Adipose tissue (tissue), 3 donors: ENCODE results near the gene LRRC41. TPM values are rescaled to one million over a fixed set of nuclear protein-coding genes. Genes with fewer than 3 reads are reported as not detected.

ENCODE experiments used
- polyA plus RNA-seq, 3 donors: library from polyadenylated mRNA; stranded (reverse); fragments of 200-250 nt; gene quantifications; one replicate each; pipeline ENCODE4 v1.2.3, GENCODE V29; 2013
- donor health status: healthy with polysubstance abuse.
- donor health status: Bipolar disorder and iron deficiency.
- donor health status: healthy.

The LRRC41 gene
- polyA plus RNA-seq, 3 donors, result 29.5 to 52.7 (median 33.1) TPM

Other genes starting within 250 kb of the LRRC41 start
- 10 to 100 TPM in 2 of 3 donors, 1 to 10 TPM in 1; 4.2 to 36.5 (median 16.4) TPM for gene PIK3R3, start 171.0 kb downstream of the LRRC41 start, polyA plus RNA-seq
- 10 to 100 TPM in 1 of 3 donors, 1 to 10 TPM in 2; 3.0 to 18.4 (median 7.0) TPM for gene TSPAN1, start 128.5 kb downstream of the LRRC41 start, polyA plus RNA-seq
- not detected for gene P3R3URF, start 127.1 kb downstream of the LRRC41 start, polyA plus RNA-seq
- gene POMGNT1, start 105.2 kb downstream of the LRRC41 start, polyA plus RNA-seq, result 10 to 100 TPM; 23.8 to 39.3 (median 24.2) TPM
- gene LURAP1, start 100.3 kb downstream of the LRRC41 start, polyA plus RNA-seq, result 1 to 10 TPM in 1 of 3 donors, under 1 TPM in 2; 0.16 to 2.6 (median 0.82) TPM
- under 1 TPM; 0.10 to 0.24 (median 0.11) TPM for gene RAD54L, start 55.9 kb downstream of the LRRC41 start, polyA plus RNA-seq
- 100 to 1,000 TPM; 224 to 744 (median 624) TPM for gene UQCRH, start 82 bp upstream of the LRRC41 start, polyA plus RNA-seq
- 10 to 100 TPM; 10.0 to 19.8 (median 10.8) TPM for gene NSUN4, start 37.2 kb upstream of the LRRC41 start, polyA plus RNA-seq
- 10 to 100 TPM in 2 of 3 donors, 1 to 10 TPM in 1; 9.2 to 31.4 (median 24.6) TPM for gene FAAH, start 90.7 kb upstream of the LRRC41 start, polyA plus RNA-seq
- under 1 TPM in 1 of 3 donors, not detected in 2; 0.16 TPM for gene DMBX1, start 186.2 kb upstream of the LRRC41 start, polyA plus RNA-seq
- gene KNCN, start 248.0 kb upstream of the LRRC41 start, polyA plus RNA-seq, result not detected